ENCODE measurements around the gene DTNBP1.

DNA sequence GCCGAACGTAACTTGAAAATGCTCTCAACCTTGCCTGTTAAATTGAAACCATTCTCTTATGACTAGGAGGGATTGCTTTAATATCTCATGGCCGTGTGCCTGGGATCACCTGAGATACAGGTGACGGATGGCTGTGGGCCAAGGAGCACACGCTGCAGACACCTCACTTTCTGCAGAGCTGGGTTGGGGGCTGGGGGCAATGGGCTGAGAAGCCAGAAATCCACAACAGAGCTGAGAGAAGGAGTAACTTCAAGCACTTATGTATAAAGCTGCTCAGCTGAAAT lies 170.9 kb downstream of the DTNBP1 start:
- TF ChIP-seq, protein P1, sequence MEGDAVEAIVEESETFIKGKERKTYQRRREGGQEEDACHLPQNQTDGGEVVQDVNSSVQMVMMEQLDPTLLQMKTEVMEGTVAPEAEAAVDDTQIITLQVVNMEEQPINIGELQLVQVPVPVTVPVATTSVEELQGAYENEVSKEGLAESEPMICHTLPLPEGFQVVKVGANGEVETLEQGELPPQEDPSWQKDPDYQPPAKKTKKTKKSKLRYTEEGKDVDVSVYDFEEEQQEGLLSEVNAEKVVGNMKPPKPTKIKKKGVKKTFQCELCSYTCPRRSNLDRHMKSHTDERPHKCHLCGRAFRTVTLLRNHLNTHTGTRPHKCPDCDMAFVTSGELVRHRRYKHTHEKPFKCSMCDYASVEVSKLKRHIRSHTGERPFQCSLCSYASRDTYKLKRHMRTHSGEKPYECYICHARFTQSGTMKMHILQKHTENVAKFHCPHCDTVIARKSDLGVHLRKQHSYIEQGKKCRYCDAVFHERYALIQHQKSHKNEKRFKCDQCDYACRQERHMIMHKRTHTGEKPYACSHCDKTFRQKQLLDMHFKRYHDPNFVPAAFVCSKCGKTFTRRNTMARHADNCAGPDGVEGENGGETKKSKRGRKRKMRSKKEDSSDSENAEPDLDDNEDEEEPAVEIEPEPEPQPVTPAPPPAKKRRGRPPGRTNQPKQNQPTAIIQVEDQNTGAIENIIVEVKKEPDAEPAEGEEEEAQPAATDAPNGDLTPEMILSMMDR (IDR thresholded peaks at IDR 0.05): no peak
- TF ChIP-seq POLR2A (IDR thresholded peaks at IDR 0.05): no peak
